ENCODE data around the gene RAD51AP2. TPM values are rescaled to one million over a fixed set of nuclear protein-coding genes. Genes with fewer than 3 reads are reported as not detected.

The RAD51AP2 gene
- total and polyA plus RNA-seq, 11 donors = 0.07 to 0.19 (median 0.16) TPM; not detected in 2

GRCh38 chr2:17517481-17518211, 594 bp downstream of the RAD51AP2 start:
- WGBS, 4 donors = 30 to 34% (median 32%) methylated on average over 8 of the region's 8 CpGs
- no peaks in the 10 kb centered on the region for H3K9me3 ChIP-seq
- intact Hi-C loops (cut with DNase I) = loop anchor here in 1 of 10 donors (2.0 kb wide), 1 partner anchor 21 kb away; no protein-coding TSS in a partner anchor
- peak overlapping the region in 11 of 12 donors; percentile 35 to 56 (median 48) for H3K4me3 ChIP-seq
- DNase-seq = no peak
- H3K36me3 ChIP-seq = no peaks in the 10 kb centered on the region
- peaks cover 0 to 14% (median 0%) of the 10 kb centered on the region in 12 donors for H3K4me1 ChIP-seq
- TF ChIP-seq CTCF (IDR thresholded peaks at IDR 0.05) (no peak), POLR2A (IDR thresholded peaks at IDR 0.05) (no peak)
- peak; percentile 36 to 52 (median 46) for ATAC-seq
- peak overlapping the region; percentile 72 to 92 (median 84) for H3K27ac ChIP-seq
- peaks cover 0 to 21% (median 0%) of the 10 kb centered on the region in 9 donors for H3K27me3 ChIP-seq

GRCh38 chr2:17515652-17516051, 2.6 kb downstream of the RAD51AP2 start:
- Histone ChIP-seq H3K36me3 (no peaks in the 10 kb centered on the region), H3K27ac (no peak overlapping the region), H3K4me1 (peaks cover 0 to 14% (median 0%) of the 10 kb centered on the region in 12 donors), H3K9me3 (no peaks in the 10 kb centered on the region), H3K27me3 (peaks cover 0 to 21% (median 0%) of the 10 kb centered on the region in 9 donors), H3K4me3 (no peak overlapping the region)
- no peak for ATAC-seq
- TF ChIP-seq POLR2A (IDR thresholded peaks at IDR 0.05) (no peak), CTCF (IDR thresholded peaks at IDR 0.05) (no peak)
- no peak for DNase-seq
- intact Hi-C loops (cut with DNase I) = no loop called here

GRCh38 chr2:17506736-17507616, 11.3 kb downstream of the RAD51AP2 start:
- TF ChIP-seq POLR2A (IDR thresholded peaks at IDR 0.05) (no peak), CTCF (IDR thresholded peaks at IDR 0.05) (no peak)
- Histone ChIP-seq H3K4me3 (no peak overlapping the region), H3K4me1 (no peaks in the 10 kb centered on the region), H3K27me3 (no peaks in the 10 kb centered on the region), H3K27ac (no peak overlapping the region), H3K36me3 (no peaks in the 10 kb centered on the region), H3K9me3 (no peaks in the 10 kb centered on the region)
- 70 to 78% (median 75%) methylated on average over 2 of the region's 2 CpGs for WGBS, 4 donors
- intact Hi-C loops (cut with DNase I) = no loop called here
- DNase-seq (no peak), ATAC-seq (no peak)

GRCh38 chr2:17497718-17498117, 20.5 kb downstream of the RAD51AP2 start:
- no peaks in the 10 kb centered on the region for H3K9me3 ChIP-seq
- no peak for ATAC-seq
- H3K27me3 ChIP-seq = no peaks in the 10 kb centered on the region
- 52 to 67% (median 60%) methylated on average over 1 of the region's 1 CpG for WGBS, 4 donors
- DNase-seq = no peak
- H3K36me3 ChIP-seq = no peaks in the 10 kb centered on the region
- H3K4me1 ChIP-seq = no peaks in the 10 kb centered on the region
- TF ChIP-seq POLR2A (IDR thresholded peaks at IDR 0.05) = no peak
- TF ChIP-seq CTCF (IDR thresholded peaks at IDR 0.05) = no peak
- H3K4me3 ChIP-seq = no peak overlapping the region
- intact Hi-C loops (cut with DNase I) = no loop called here
- no peak overlapping the region for H3K27ac ChIP-seq

All from heart left ventricle (tissue), 16 donors.